Brain microvascular endothelial cell (primary cell): ENCODE data around the gene CD4.
"Not testable (repeated sequence)": the region's sequence is repeated elsewhere in the genome, so short reads cannot be mapped to it uniquely, and the experiment has no call there.

ENCODE experiments used
- DNase-seq: peaks from one replicate; pipeline ENCODE4 v3.0.0-alpha.2; 2020
- H3K27ac ChIP-seq: fragments of 250-450 bp; sonication (Bioruptor Pico); 2 replicates; pipeline ENCODE4 v1.5.1; 2020; ENCODE audit warnings: mild to moderate bottlenecking, moderate library complexity
- H3K27me3 ChIP-seq: fragments of 250-450 bp; sonication (Bioruptor Pico); replicated peaks from 2 replicates; pipeline ENCODE4 v1.5.1; 2020; ENCODE audit warnings: mild to moderate bottlenecking
- H3K36me3 ChIP-seq: fragments of 250-450 bp; sonication (Bioruptor Pico); replicated peaks from 2 replicates; pipeline ENCODE4 v1.5.1; 2020; ENCODE audit warnings: mild to moderate bottlenecking
- H3K4me3 ChIP-seq: 2 replicates; pipeline ENCODE4 v1.5.1; 2011; ENCODE audit warnings: low read depth, mild to moderate bottlenecking, control low read depth, low read length, moderate library complexity
- in situ Hi-C: cut with HindIII; loops from 2 replicates; pipeline ENCODE4 v1.10.0; 2017; ENCODE audit warnings: low sequenced_read_pairs, low pct_ligation_motif_present
- TF ChIP-seq, protein P1 (sequence below): IDR thresholded peaks from 2 replicates; pipeline ENCODE4 v1.5.1; 2011; ENCODE audit warnings: low read depth, mild to moderate bottlenecking, moderate library complexity, low read length, control low read depth, inconsistent platforms; ENCODE audit errors: missing control alignments

CD4 gene

GRCh38 chr12:6788972-6789924, at the start of gene CD4:
Gene CD4 (plus strand): TSS chr12:6789528. CDS start chr12:6800139, 10,611 bp downstream.
- no peaks in the 10 kb centered on the region for H3K36me3 ChIP-seq
- in situ Hi-C loops, result no loop called here
- DNase-seq, result no peak
- no peaks in the 10 kb centered on the region for H3K27me3 ChIP-seq
- TF ChIP-seq, protein P1, sequence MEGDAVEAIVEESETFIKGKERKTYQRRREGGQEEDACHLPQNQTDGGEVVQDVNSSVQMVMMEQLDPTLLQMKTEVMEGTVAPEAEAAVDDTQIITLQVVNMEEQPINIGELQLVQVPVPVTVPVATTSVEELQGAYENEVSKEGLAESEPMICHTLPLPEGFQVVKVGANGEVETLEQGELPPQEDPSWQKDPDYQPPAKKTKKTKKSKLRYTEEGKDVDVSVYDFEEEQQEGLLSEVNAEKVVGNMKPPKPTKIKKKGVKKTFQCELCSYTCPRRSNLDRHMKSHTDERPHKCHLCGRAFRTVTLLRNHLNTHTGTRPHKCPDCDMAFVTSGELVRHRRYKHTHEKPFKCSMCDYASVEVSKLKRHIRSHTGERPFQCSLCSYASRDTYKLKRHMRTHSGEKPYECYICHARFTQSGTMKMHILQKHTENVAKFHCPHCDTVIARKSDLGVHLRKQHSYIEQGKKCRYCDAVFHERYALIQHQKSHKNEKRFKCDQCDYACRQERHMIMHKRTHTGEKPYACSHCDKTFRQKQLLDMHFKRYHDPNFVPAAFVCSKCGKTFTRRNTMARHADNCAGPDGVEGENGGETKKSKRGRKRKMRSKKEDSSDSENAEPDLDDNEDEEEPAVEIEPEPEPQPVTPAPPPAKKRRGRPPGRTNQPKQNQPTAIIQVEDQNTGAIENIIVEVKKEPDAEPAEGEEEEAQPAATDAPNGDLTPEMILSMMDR, result no peak
- H3K4me3 ChIP-seq, result no peak within 1 kb of the TSS
- no peak within 1 kb of the TSS for H3K27ac ChIP-seq

DNA sequence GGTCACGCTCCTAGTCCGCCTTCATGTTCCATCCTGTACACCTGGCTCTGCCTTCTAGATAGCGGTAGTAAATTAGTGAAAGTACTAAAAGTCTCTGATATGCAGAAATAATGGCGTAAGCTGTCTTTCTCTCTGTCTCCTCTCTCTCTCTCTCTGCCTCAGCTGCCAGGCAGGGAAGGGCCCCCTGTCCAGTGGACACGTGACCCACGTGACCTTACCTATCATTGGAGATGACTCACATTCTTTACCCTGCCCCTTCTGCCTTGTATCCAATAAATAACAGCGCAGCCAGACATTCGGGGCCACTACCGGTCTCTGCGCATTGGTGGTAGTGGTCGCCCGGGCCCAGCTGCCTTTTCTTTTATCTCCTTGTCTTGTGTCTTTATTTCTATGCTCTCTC, 47.2 kb upstream of the CD4 start:
- in situ Hi-C loops, DNase-seq, H3K27ac ChIP-seq, H3K27me3 ChIP-seq, H3K36me3 ChIP-seq, H3K4me3 ChIP-seq: not testable (repeated sequence)

DNA sequence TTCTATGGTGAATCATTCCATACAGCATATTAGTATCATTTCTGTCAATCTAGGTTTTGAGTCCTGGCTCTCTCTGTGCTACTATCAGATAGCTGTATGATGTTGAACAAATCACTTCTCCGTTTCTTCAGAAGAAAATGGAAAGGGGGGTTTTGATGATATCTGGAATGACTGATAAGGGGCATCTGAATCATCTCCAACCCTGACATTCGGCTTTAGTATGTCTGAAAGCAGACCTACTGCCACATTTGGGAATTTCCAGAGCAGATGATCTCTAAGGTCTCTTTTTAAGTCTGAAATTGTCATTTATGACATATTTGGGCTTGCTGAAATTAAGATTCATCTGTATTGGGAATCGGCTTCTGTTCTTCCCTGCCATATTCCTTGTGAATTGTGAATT, 46.5 kb upstream of the CD4 start:
- TF ChIP-seq, protein P1, result no peak
- Histone ChIP-seq H3K4me3 (no peak overlapping the region), H3K27ac (no peak overlapping the region), H3K36me3 (peaks cover 16% of the 10 kb centered on the region), H3K27me3 (no peaks in the 10 kb centered on the region)
- in situ Hi-C loops, result no loop called here
- DNase-seq, result no peak

GRCh38 chr12:6743300-6743699, 46.0 kb upstream of the CD4 start:
- in situ Hi-C loops, DNase-seq: not testable (repeated sequence)

DNA sequence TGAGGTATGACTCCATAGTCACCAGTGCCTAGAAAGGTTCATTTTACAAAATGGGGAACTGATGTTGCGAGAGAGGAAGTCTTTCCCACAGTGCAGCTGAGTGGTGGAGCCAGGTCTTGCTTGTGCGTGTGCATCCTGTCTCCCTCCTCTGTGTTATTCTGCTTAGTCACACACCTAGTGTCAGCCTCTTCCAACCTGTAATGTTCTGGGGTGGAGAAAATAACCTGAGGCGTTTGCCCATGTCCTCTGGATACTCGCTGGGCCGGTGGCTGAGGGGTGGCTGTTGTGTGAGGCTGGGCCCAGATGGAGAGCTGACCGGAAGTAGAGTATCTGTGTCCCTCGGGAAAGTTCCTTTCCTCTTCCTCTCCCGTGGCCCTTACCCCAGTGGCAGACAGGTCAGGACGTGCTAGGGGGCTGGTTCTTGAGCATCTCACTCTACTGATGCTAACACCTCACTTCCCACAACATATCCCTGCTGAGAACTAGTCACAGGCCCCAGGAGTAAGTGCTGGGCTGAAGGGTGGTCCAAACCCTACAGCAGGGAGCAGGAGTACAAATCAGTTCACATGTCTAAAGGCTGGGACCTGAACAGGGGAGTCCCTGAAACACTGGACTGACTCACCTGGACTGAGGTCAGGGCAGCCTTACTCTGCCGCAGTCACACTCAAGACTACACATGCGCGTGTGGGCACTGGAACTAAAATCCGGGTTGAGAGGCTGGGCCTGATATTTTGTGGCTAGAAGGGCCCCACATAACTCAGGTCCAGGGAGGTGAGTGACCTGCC, 43.4 kb upstream of the CD4 start:
- no peak for DNase-seq
- Histone ChIP-seq H3K27me3 (no peaks in the 10 kb centered on the region), H3K4me3 (no peak overlapping the region), H3K27ac (no peak overlapping the region), H3K36me3 (peaks cover 46% of the 10 kb centered on the region)
- TF ChIP-seq, protein P1, result no peak
- in situ Hi-C loops, result no loop called here

More at GRCh38 chr12:6743300-6743699, 46.0 kb upstream of the CD4 start:
- not testable (repeated sequence) for H3K27me3 ChIP-seq, H3K27ac ChIP-seq, H3K4me3 ChIP-seq
- peaks cover 21% of the 10 kb centered on the region for H3K36me3 ChIP-seq

DNA sequence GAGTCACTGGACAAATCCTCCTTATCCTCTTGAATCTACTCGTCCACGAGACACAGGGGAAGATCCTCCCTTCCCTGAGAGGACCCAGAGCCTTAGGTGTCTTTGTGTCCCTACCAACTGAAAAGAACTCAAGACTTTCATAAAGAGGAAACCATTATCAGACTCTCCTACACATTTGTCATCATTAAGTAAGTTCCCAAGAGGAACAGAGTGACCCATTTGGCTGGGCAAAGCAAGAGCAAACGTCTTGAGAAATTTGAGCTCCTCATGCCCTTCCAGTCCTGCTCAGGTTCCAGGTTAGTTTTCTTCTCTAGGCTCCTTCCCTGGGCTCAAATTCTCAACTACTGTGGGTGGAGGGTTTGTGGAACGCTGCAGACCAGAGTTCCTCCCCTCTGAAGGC, 42.1 kb upstream of the CD4 start:
- no peak for DNase-seq
- H3K4me3 ChIP-seq, result no peak overlapping the region

More for the DNA sequence above, 42.1 kb upstream of the CD4 start:
- H3K27ac ChIP-seq, result no peak overlapping the region
- H3K27me3 ChIP-seq, result no peaks in the 10 kb centered on the region
- TF ChIP-seq, protein P1, result no peak
- peaks cover 55% of the 10 kb centered on the region for H3K36me3 ChIP-seq
- in situ Hi-C loops, result no loop called here
